ENCODE data around the gene GABRR2.

Gene GABRR2

DNA sequence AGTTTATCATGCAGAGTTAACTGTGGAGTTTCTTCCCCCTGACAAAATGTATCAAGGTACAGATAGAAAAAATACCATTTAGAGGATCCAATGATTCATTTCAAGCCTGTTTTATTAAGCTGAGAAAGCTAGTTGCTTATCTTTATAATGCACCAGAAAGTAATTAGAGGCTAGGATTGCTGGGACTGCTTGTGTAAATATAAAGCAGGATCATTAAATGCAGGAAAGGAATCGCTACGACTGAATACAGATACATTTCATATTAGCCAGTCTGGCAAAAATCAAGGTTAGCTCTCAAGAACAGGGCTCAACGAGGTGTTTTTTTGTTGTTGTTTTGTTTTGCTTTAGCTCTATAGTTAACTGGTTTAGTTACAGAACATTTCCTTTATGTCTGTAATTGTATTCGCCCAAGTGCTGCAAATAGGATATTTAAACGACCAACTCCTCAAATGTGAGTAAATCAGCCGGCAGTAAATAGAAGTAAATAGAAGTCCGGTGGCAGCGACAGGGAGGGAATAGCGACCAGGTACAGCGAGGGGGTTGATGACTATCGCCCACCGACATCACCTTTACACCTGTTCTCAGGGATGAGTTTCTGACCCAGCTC is 36.7 kb upstream of the GABRR2 start:
- TF ChIP-seq, protein P1, sequence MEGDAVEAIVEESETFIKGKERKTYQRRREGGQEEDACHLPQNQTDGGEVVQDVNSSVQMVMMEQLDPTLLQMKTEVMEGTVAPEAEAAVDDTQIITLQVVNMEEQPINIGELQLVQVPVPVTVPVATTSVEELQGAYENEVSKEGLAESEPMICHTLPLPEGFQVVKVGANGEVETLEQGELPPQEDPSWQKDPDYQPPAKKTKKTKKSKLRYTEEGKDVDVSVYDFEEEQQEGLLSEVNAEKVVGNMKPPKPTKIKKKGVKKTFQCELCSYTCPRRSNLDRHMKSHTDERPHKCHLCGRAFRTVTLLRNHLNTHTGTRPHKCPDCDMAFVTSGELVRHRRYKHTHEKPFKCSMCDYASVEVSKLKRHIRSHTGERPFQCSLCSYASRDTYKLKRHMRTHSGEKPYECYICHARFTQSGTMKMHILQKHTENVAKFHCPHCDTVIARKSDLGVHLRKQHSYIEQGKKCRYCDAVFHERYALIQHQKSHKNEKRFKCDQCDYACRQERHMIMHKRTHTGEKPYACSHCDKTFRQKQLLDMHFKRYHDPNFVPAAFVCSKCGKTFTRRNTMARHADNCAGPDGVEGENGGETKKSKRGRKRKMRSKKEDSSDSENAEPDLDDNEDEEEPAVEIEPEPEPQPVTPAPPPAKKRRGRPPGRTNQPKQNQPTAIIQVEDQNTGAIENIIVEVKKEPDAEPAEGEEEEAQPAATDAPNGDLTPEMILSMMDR (IDR thresholded peaks at IDR 0.05; ENCODE audit: low read depth, low read length, missing control alignments), result no peak
- no peaks in the 10 kb centered on the region for H3K36me3 ChIP-seq (replicated peaks)
- DNase-seq, result no peak
- peak overlapping the region; percentile 93 for H3K4me3 ChIP-seq (ENCODE audit: low read depth, low read length)
- H3K27ac ChIP-seq, result peak overlapping the region; percentile 96
- no peaks in the 10 kb centered on the region for H3K27me3 ChIP-seq (replicated peaks)
- in situ Hi-C loops (cut with HindIII; ENCODE audit: low pct_ligation_motif_present, low sequenced_read_pairs), result no loop called here

DNA sequence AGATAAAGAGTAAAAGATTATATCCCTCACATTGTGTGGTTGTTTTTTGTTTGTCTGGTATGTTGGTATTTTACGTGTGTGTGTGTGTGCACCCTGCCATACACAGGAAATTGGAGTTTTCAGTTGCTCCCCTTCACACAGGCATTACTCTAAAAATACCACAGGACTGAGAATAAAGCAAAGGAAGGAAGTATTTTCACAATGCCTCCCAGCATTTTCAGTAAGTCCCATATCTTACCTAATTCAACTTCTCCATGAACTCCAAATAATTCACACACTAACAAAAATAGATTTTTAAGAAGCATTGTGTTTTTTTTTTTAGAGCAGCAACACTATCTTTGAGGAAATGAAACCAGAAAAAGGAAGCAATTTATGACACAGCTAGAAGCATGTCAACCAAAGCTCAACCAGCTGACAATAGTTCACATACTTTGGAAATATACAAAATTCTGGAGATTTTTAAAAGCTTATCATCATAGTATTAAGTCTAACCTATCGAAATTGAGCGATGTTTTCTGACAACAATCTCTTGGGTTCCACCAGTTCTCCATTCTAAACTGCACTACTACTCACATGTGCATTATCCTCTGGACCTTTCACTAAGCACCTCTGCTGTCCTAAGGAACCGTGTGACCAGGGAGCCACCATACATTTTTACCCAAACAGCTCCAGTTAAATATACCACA is 35.3 kb upstream of the GABRR2 start:
- H3K27ac ChIP-seq, result peak overlapping the region; percentile 21
- in situ Hi-C loops (cut with HindIII; ENCODE audit: low pct_ligation_motif_present, low sequenced_read_pairs), result no loop called here
- no peaks in the 10 kb centered on the region for H3K36me3 ChIP-seq (replicated peaks)
- no peaks in the 10 kb centered on the region for H3K27me3 ChIP-seq (replicated peaks)
- peak overlapping the region; percentile 12 for H3K4me3 ChIP-seq (ENCODE audit: low read depth, low read length)
- no peak for DNase-seq
- TF ChIP-seq, protein P1 (IDR thresholded peaks at IDR 0.05; ENCODE audit: low read depth, low read length, missing control alignments), result no peak

DNA sequence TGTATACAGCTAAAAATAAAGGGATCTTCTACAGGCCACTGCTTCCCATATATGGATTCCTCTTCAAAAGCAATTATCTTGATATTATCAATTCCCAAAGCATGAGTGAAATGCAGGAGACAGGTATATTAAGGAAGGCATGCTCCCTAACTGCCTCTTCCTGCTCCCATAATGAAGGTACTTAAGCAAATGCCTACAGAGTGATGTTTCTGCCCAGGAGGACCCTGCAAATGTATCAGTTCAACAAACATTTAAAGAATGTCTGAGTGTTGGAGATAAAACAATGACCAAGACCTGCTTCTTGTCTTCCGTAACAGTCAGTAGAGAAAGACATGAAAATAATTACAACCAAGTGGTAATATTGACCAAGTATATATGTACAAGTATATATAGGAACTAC is 33.3 kb upstream of the GABRR2 start:
- TF ChIP-seq, protein P1 (IDR thresholded peaks at IDR 0.05; ENCODE audit: low read depth, low read length, missing control alignments), result no peak
- Histone ChIP-seq H3K36me3 (replicated peaks) (no peaks in the 10 kb centered on the region), H3K4me3 (ENCODE audit: low read depth, low read length) (no peak overlapping the region), H3K27ac (no peak overlapping the region), H3K27me3 (replicated peaks) (no peaks in the 10 kb centered on the region)
- DNase-seq, result no peak
- in situ Hi-C loops (cut with HindIII; ENCODE audit: low pct_ligation_motif_present, low sequenced_read_pairs), result no loop called here

DNA sequence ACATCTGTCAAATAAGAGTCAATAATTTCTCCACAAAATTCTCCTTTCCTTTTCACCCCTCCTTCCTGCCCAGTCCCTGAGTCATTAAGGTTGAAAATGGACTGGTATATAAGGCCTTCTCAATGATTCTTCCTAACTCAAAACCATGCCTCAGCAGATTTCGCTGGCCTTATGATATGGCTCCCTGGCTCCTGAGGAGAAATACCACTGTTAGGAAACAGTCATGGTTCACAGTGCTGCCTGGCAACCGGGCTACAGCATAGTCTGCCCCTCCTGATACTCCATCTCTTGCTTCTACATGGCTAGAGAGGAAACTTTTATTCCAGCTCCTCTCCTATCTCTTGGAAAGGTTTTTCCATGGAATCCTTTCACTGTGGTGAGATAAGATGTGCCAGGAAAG is 32.7 kb upstream of the GABRR2 start:
- H3K27me3 ChIP-seq (replicated peaks), result no peaks in the 10 kb centered on the region
- TF ChIP-seq, protein P1 (IDR thresholded peaks at IDR 0.05; ENCODE audit: low read depth, low read length, missing control alignments), result no peak
- no peaks in the 10 kb centered on the region for H3K36me3 ChIP-seq (replicated peaks)
- no peak overlapping the region for H3K4me3 ChIP-seq (ENCODE audit: low read depth, low read length)
- no peak overlapping the region for H3K27ac ChIP-seq
- no peak for DNase-seq
- in situ Hi-C loops (cut with HindIII; ENCODE audit: low pct_ligation_motif_present, low sequenced_read_pairs), result no loop called here

DNA sequence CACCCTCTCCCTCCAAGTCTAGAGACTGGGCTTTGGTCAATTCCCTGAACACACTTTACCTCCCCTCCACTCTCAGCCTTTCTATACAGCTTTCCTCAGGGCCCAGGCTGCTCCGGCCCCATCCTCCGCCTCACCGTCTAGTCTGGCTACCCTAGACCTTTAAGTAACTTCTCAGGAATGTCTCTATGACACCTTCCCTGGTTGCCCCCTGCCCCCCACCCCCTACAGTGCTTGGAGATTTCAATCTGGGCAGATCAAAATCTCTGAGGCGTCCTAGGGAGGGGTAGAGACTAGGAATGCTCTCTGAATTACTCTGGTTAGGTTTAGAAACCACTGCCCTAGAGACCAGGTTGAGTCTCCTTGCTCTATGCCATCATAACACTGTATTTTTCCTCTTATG is 31.3 kb upstream of the GABRR2 start:
- H3K27me3 ChIP-seq (replicated peaks), result no peaks in the 10 kb centered on the region
- in situ Hi-C loops (cut with HindIII; ENCODE audit: low pct_ligation_motif_present, low sequenced_read_pairs), result no loop called here
- H3K27ac ChIP-seq, result no peak overlapping the region
- H3K4me3 ChIP-seq (ENCODE audit: low read depth, low read length), result no peak overlapping the region
- DNase-seq, result no peak
- peaks cover 8% of the 10 kb centered on the region for H3K36me3 ChIP-seq (replicated peaks)
- TF ChIP-seq, protein P1 (IDR thresholded peaks at IDR 0.05; ENCODE audit: low read depth, low read length, missing control alignments), result no peak
